ENCODE data around the gene ZDHHC9. TPM values are rescaled to one million over a fixed set of nuclear protein-coding genes. Genes with fewer than 3 reads are reported as not detected.

Gene ZDHHC9
- total and polyA plus RNA-seq, 9 of the 15 experiments (the other 6 are each of a cell fraction or from before 2014, with no cell fraction given), result 6.8 to 22.4 (median 9.1) TPM

- H3K79me2 ChIP-seq (ENCODE audit: control insufficient read depth, insufficient read depth, low read length), result no peaks in the 10 kb centered on the region
- FAIRE-seq (no peak), DNase-seq (ENCODE audit: extremely low read depth in 1 of 4, low spot score in 3 of 4) (peak; percentile 49 to 64 (median 56)), ATAC-seq (peak; percentile 82)
- peaks cover 2% of the 10 kb centered on the region for H3K9me1 ChIP-seq (ENCODE audit: control insufficient read depth, insufficient read depth, low read length)
- no peaks in the 10 kb centered on the region for H3K27me3 ChIP-seq (ENCODE audit: control insufficient read depth in 2 of 2, insufficient read depth in 2 of 2, low read length in 2 of 2)
- in situ Hi-C loops (cut with MboI) (no loop called here), intact Hi-C loops (cut with micrococcal nuclease) (loop anchor here (1.0 to 10.0 kb wide), 3 partner anchors 147 to 308 kb away; partner anchors contain the start of gene UTP14A)
- H3K4me1 ChIP-seq (replicated peaks in 1 of 2; ENCODE audit: control insufficient read depth in 2 of 2, insufficient read depth in 2 of 2, low read length in 2 of 2), result peaks cover 6 to 8% of the 10 kb centered on the region in 2 experiments; a peak in 4 of 5 replicates
- H3K36me3 ChIP-seq (ENCODE audit: control insufficient read depth, insufficient read depth, low read length), result no peaks in the 10 kb centered on the region
- no peak overlapping the region for H3K9ac ChIP-seq (ENCODE audit: insufficient read depth in 1 of 2, low read depth in 2 of 2, low read length in 2 of 2)
- ChIA-PET CTCF (ENCODE audit: low intra/inter-chr PET ratio) (interaction anchor here (3.0 kb wide), 1 partner anchor 148 kb away, joined by 11 read pairs; no protein-coding TSS in a partner anchor), POLR2A (interaction anchor here (0.6 kb wide), 1 partner anchor 192 kb away, joined by 3 read pairs; no protein-coding TSS in a partner anchor)
- no TSS peak for BruUV-seq (replicated peaks)
- H3K4me3 ChIP-seq, result no peak overlapping the region
- H3K27ac ChIP-seq (ENCODE audit: extremely low read depth, low read depth, low read length), result no peak overlapping the region
- WGBS (ENCODE audit: insufficient coverage, low coverage, missing lambda C conversion rate), result 16% methylated on average over 21 of the region's 22 CpGs
- H4K20me1 ChIP-seq (replicated peaks; ENCODE audit: control insufficient read depth, insufficient read depth, low read length), result no peaks in the 10 kb centered on the region
- H3K9me3 ChIP-seq (replicated peaks; ENCODE audit: control insufficient read depth, insufficient read depth, low read depth, low read length), result no peaks in the 10 kb centered on the region
- peak overlapping the region; percentile 20; the same call in 1 of the 2 replicates for H3K4me2 ChIP-seq (ENCODE audit: insufficient read depth, low read length)
- peak overlapping the region; percentile 22 for H2AFZ ChIP-seq (ENCODE audit: low read depth, low read length)
- TF ChIP-seq BDP1 (IDR thresholded peaks at IDR 0.05; ENCODE audit: insufficient read depth, insufficient read length) (no peak), TCF7L2 (IDR thresholded peaks at IDR 0.05; ENCODE audit: low read depth, low read length) (no peak), CTBP1 (IDR thresholded peaks at IDR 0.05; ENCODE audit: borderline replicate concordance) (peak; percentile 54; the same call in 1 of the 2 replicates), CTCF (IDR thresholded peaks at IDR 0.05 in 2 of 3, conservative IDR thresholded peaks at IDR 0.05 in 1 of 3; ENCODE audit: insufficient read depth in 2 of 3, low read depth in 1 of 3, low read length in 3 of 3) (peak; percentile 75 to 84 (median 78)), CC2D1A (IDR thresholded peaks at IDR 0.05) (peak; percentile 55; the same call in 1 of the 2 replicates), ETS2 (tag; IDR thresholded peaks at IDR 0.05; ENCODE audit: borderline replicate concordance, poor library complexity, severe bottlenecking) (no peak), GTF2A2 (tag; IDR thresholded peaks at IDR 0.05) (no peak), LARP7 (IDR thresholded peaks at IDR 0.05) (no peak), REST (IDR thresholded peaks at IDR 0.05; ENCODE audit: borderline replicate concordance) (peak; percentile 55; the same call in 1 of the 2 replicates), REST (CRISPR knock-in tag; IDR thresholded peaks at IDR 0.05; ENCODE audit: low read depth) (no peak), SMC3 (conservative IDR thresholded peaks at IDR 0.05; ENCODE audit: insufficient read depth, low read depth, low read length) (0 out of 2 replicates have a peak, but pooled peaks have one; percentile 31)
Measured at GRCh38 chrX:129754056-129755024, 89.3 kb downstream of the ZDHHC9 start.

Data from K562 (cell line).